Right lobe of liver (tissue), 4 donors: ENCODE measurements around the gene PRM2.

Source experiments
- CTCF ChIP-seq, 4 donors: fragments of 200-600 bp in 3 of 4; fragments of 450-650 bp in 1 of 4; IDR thresholded peaks; one replicate each; pipeline versions ENCODE4 v1.5.1 to v1.8.0; 2016 to 2022; ENCODE audit warnings: antibody characterized with exemption in 4 of 4, mild to moderate bottlenecking in 2 of 4
- POLR2A ChIP-seq: fragments of 450-650 bp; IDR thresholded peaks from one replicate; pipeline ENCODE4 v1.6.1; 2017; ENCODE audit warnings: antibody characterized with exemption, mild to moderate bottlenecking
- donor health status: DM: no; HTN: no; CAD: no.
- donor health status: DM: no; HTN: no; CAD: no.
- donor health status: DM: no; HTN: yes; CAD: no.

- TF ChIP-seq CTCF (IDR thresholded peaks at IDR 0.05) (no peak), POLR2A (no peak)
These were observed 22.0 kb upstream of the PRM2 start for GRCh38 chr16:11298143-11298900.
